ENCODE data around the gene KIF6.

KIF6 gene

DNA sequence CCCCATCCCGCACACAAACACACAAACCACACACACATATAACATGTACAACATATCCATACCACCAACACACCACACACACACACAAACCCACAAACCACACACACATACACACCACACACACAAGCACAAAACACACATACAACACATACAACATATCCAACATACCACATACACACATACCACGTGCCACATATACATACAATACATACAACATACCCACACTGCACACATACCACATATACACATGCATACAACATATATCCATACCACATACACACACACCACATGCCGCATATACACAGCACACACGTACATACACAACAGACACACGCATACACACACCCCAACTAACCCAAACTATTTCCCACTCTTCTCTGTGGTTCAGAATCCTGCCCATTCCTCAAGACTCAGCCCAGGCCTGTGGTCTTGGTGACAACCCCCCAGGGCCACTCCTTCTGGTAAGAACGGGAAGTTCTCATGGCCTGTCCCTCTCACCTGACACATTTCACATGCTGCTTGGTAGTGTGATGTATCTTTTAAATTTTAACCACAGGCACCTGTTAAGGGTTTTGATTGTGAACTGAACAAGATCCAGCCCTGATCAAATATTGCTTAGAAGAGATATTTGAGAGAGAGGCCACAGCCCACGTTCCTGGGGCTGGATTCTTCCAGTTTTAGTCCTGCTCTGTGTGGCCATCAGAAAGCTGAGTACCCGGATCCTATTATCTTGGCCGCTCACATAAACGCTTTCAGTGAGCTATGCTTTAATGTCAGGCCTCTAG lies 346.8 kb downstream of the KIF6 start:
- no peak for DNase-seq (ENCODE audit: low read depth)

DNA sequence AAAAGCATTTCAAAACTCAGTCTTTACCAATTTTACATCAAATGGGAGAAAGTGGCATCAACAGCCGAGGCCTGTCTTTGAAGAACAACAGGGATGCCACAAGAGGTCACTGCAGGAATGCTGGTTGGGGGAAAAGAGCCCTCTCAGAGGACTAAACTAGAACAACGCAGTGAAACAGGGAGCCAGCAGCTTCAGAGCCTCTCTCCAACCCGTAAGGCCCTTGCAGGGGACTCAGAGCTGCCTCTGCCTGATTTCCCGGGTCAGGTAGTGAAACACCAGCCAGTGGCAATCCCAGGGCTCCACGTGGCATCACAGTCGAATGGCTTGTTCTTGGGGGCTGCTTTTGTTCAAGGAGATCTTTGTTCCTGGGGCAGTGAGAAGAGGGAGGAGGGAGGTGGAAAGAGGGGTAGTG lies 347.7 kb downstream of the KIF6 start:
- no peak for DNase-seq (ENCODE audit: low read depth)

- DNase-seq (ENCODE audit: low read depth), result no peak
Measured at GRCh38 chr6:39375405-39375804, 349.8 kb downstream of the KIF6 start.

GRCh38 chr6:39370390-39370789 lies 354.8 kb downstream of the KIF6 start:
- no peak for DNase-seq (ENCODE audit: low read depth)

DNA sequence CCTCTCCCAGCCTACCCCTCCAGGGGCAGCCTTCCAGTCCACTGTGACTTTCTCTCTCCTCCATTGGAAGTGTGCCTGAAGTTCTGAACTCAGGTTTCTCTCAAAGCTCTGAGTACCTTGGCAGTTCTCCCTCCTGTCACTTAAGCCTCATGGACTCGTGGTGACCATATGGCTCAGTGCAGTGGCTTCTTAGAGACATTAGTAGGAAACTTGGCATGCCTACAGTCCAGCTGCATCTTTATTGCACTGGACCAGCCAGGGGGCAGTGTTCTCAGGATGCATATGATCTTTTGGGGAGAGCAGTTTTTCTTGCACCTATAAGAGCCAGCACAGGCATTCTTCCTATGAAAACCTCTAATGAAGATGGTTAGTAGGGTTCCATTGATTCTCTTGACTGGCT lies 355.2 kb downstream of the KIF6 start:
- DNase-seq (ENCODE audit: low read depth), result no peak

DNA sequence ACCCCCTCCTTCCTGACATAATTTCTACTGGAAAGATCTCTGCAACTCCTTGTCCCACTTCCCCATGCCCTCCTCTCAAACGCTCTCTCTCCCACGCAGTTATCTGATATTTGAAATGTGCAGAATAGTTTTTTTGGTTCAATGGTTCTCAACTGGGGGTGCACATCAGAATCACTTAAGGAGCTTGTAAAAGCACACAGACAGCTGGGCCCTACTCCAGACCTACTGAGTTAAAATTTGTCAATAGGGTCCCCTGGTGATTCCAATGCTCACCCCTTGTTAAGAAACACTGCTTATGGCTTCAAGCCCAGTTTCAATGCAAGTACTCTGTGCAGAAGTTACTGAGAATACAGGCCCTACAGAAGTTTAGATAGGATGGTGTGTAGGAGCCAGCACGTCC lies 357.5 kb downstream of the KIF6 start:
- no peak for DNase-seq (ENCODE audit: low read depth)

GRCh38 chr6:39366931-39367618 lies 358.1 kb downstream of the KIF6 start:
- DNase-seq (ENCODE audit: low read depth), result no peak

DNA sequence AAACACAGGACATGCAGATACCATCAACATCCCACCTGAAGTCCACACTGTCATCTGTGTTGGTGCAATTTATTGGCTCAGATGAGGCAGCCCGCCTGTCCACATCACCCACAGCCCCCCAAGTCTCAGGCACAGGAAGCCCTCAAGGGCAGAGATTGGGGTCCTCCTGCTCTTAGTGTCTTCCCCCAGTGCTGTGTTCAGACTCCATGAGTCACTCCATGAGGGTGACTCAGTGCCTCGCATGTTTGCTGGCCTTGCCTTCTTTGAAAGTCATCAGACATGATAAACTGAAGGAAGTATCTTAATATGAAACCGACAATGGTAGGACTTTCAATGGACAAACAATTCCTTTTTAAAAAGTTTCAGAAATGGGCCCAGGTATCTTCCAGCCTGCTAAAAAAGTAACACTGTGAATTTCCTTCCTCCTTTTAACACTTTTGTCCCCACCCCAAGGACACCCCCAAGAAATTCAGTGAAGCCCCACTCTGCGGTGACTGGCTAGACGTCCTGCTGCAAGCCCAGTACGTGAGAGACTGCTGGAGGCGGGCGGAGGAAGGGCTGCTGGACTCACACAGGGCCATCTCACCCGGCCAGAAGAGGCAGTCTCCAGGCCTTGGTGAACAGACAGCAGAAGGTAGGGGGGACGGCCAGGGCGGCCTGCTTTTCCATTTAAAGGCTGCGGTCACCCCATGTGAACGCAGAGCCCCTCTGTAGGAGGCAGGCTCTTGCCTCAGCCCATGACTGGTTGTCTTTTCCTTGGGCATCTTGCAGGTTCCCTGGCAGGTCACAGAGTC lies 359.7 kb downstream of the KIF6 start:
- DNase-seq (ENCODE audit: low read depth), result no peak

GRCh38 chr6:39363280-39363679 lies 361.9 kb downstream of the KIF6 start:
- DNase-seq (ENCODE audit: low read depth), result no peak

DNA sequence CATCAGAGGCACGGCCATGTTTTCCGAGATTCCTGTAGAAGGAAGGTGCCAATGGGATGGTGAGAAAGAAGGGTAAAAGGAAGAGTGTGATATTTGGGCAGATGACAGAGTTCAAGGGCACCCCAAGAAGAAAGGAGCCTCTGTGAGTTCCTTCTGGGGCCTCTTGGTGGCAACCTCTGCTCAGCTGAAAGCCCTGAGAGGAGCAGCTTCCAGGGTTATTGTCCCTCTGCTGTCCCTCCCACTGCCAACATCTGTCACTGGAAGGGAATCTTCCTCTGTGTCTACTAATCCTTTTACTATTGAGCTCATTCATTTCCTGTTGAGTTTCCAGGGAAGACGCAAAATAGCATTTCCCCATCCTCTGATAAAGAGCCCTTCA lies 362.7 kb downstream of the KIF6 start:
- DNase-seq (ENCODE audit: low read depth), result no peak

DNA sequence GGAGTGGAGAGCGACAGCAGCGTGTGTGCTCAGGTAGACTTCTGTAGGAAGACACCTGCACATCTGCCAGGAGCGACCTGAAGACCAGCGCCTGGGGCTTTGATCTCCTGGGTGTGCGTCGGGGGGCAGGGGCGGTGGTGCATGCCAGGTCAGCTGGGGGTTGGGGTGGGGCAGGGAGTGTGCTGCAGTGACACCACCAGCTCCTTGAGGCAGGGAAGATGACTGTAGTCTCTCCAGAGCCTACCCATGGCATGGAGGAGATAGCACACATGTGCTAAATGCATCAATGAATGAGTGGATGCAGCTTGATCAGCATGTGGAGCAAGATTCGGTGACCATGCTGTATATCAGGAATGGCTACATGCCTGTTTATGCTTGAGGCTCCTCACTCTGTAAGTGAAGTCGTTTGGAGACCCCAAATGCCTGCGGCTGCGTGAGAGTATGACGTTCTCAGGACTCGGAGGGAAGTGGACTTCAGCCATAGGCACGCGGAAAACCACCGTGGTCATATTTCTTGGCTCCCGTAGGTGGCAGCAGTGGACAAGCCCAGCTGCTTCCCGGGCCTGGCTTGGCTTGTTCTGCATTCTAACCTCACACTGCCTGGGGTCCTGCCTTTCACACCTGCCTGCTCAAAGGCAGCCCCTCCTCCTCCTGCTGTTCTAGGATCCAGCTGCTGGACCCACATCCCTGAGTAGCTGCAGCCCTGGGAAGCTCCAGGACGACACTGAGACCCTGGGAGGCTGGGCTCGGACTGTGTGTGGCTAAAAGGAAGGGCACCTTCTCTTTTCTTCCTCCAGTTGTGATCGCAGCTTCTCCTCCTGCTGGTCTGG lies 363.3 kb downstream of the KIF6 start:
- peak; percentile 31 for DNase-seq (ENCODE audit: low read depth)

- DNase-seq (ENCODE audit: low read depth), result no peak
Measured at GRCh38 chr6:39360378-39360777, 364.8 kb downstream of the KIF6 start.

DNA sequence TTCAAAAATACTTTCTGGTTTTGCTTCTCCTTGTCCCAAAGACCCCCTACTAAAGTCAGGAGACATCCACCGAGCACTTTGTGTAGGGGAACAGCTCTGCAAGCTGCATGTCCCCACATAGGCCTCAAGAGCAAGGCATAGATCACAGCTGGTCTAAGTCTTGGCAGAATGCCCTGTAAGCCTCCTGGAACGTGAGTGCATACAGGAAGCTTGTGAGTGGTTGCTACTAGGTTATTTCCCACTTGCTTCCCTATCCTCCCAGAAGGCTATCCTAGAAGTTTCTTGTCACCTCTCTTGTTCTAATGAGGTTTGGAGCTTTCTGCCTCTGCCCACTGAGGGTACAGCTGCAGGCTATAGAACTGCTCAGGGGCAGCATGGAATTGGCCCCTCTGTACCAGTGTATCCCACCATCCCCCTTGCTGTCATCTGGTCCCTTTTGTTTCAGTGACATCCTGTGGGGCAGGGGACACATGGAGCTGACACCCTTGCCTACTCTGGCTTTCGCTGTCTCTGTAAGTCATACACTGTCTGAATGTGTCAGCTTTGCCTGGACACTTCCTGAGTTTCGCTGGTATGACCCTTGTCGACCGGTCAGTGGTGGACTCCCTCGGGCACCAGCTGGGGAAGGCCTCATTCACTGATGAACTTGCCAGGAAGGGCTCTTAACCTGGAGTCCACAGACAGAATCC lies 367.1 kb downstream of the KIF6 start:
- no peak for DNase-seq (ENCODE audit: low read depth)

GRCh38 chr6:39353698-39354315 lies 371.4 kb downstream of the KIF6 start:
- no peak for DNase-seq (ENCODE audit: low read depth)

- DNase-seq (ENCODE audit: low read depth), result no peak
Measured at GRCh38 chr6:39350723-39351505, 374.3 kb downstream of the KIF6 start.

- no peak for DNase-seq (ENCODE audit: low read depth)
Measured at GRCh38 chr6:39348740-39349139, 376.5 kb downstream of the KIF6 start.

DNA sequence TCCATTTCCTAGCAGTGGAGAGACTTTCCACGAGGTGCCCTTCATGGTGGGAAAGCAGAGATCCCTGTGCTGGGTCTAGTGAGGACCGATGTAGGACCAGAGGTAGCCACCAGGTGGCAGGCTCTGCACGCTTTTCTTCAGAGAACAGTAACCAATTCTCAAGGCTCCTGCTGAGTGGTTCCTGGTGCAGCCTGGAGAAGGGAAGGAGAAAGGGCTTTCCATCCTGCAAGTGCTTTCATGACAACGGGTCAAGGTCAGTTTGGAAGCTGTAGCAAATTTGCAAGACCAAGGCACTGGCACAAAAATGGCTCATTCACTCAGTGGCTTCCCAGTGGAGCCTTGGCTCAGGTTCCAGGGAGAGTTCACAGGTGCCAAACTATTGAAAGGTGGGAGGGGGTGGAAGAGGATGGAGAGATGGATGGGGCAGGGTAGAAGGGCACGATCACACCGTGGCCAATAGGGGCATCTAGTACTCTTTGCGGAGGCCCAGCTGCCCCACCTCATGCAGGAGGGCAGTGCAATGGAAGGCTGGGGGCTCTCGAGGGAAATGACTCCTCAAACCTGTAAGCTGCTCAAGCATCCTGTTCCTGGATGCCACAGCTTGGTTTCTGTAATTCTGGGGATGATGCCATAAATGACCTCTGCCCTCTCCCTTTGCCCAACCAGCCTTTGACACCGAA lies 377.2 kb downstream of the KIF6 start:
- peak; percentile 47 for DNase-seq (ENCODE audit: low read depth)

- DNase-seq (ENCODE audit: low read depth), result no peak
Measured at GRCh38 chr6:39347206-39347605, 378.0 kb downstream of the KIF6 start.

GRCh38 chr6:39344821-39345280 lies 380.4 kb downstream of the KIF6 start:
- no peak for DNase-seq (ENCODE audit: low read depth)
